GM21529 (cell line): ENCODE data around the gene MUC5AC.
"Not testable (repeated sequence)": the region's sequence is repeated elsewhere in the genome, so short reads cannot be mapped to it uniquely, and the experiment has no call there.

Source experiments
- ATAC-seq: cut with Tn5 transposase; IDR thresholded peaks from one replicate; pipeline ENCODE4 v1.9.1; 2021; ENCODE audit not compliant: unreplicated experiment

Gene MUC5AC

GRCh38 chr11:1177020-1177770 is 19.4 kb downstream of the MUC5AC start:
- ATAC-seq: no peak

- ATAC-seq: no peak
Observed at GRCh38 chr11:1177771-1178090, 20.0 kb downstream of the MUC5AC start.

- no peak for ATAC-seq
Observed at GRCh38 chr11:1178201-1178885, 20.6 kb downstream of the MUC5AC start.

GRCh38 chr11:1178906-1179305 is 21.2 kb downstream of the MUC5AC start:
- ATAC-seq: no peak

GRCh38 chr11:1179641-1180040 is 21.9 kb downstream of the MUC5AC start:
- no peak for ATAC-seq

- no peak for ATAC-seq
Observed at GRCh38 chr11:1180171-1180570, 22.4 kb downstream of the MUC5AC start.

GRCh38 chr11:1180947-1181391 is 23.2 kb downstream of the MUC5AC start:
- no peak for ATAC-seq

- ATAC-seq: no peak
Observed at GRCh38 chr11:1181420-1181819, 23.7 kb downstream of the MUC5AC start.

GRCh38 chr11:1181853-1182535 is 24.2 kb downstream of the MUC5AC start:
- ATAC-seq: no peak

- not testable (repeated sequence) for ATAC-seq
Observed at GRCh38 chr11:1184139-1184538, 26.4 kb downstream of the MUC5AC start.

- not testable (repeated sequence) for ATAC-seq
Observed at GRCh38 chr11:1188451-1189130, 30.8 kb downstream of the MUC5AC start.

GRCh38 chr11:1189816-1190215 is 32.1 kb downstream of the MUC5AC start:
- not testable (repeated sequence) for ATAC-seq

GRCh38 chr11:1191786-1192470 is 34.2 kb downstream of the MUC5AC start:
- not testable (repeated sequence) for ATAC-seq

GRCh38 chr11:1192741-1193325 is 35.1 kb downstream of the MUC5AC start:
- ATAC-seq: no peak

- ATAC-seq: no peak
Observed at GRCh38 chr11:1193326-1194230, 35.8 kb downstream of the MUC5AC start.

GRCh38 chr11:1194231-1194976 is 36.7 kb downstream of the MUC5AC start:
- ATAC-seq: no peak

- ATAC-seq: no peak
Observed at GRCh38 chr11:1194977-1195681, 37.4 kb downstream of the MUC5AC start.
